Activated T-helper 2 cell treated with anti-CD3 and anti-CD28 coated beads, Interferon-gamma antibody, Interleukin-2, Interleukin-4, amounts not matched to agents 10 μg/mL and 5 μg/mL and 100 μg/mL, durations not matched to agents 14 hours and 24 hours and 36 hours (primary cell): Measurements from ENCODE around the gene CALR3. TPM values are rescaled to one million over a fixed set of nuclear protein-coding genes. Genes with fewer than 3 reads are reported as not detected.
"Not testable (repeated sequence)": the region's sequence is repeated elsewhere in the genome, so short reads cannot be mapped to it uniquely, and the experiment has no call there.

Experiments
- DNase-seq: peaks from one replicate; pipeline ENCODE4 v3.0.0; 2021; ENCODE audit warnings: low spot score
- H3K27ac Mint-ChIP-seq: one replicate; pipeline ENCODE4 v1.8.0; 2021; ENCODE audit warnings: mixed read lengths
- H3K27me3 Mint-ChIP-seq: one replicate; pipeline ENCODE4 v1.8.0; 2021; ENCODE audit warnings: low read depth, mixed read lengths
- H3K36me3 Mint-ChIP-seq: one replicate; pipeline ENCODE4 v1.8.0; 2021; ENCODE audit warnings: low read depth, mixed read lengths
- H3K4me1 Mint-ChIP-seq: one replicate; pipeline ENCODE4 v1.8.0; 2021; ENCODE audit warnings: low read depth, mixed read lengths
- H3K4me3 Mint-ChIP-seq: one replicate; pipeline ENCODE4 v1.8.0; 2021; ENCODE audit warnings: low read depth, mild to moderate bottlenecking, moderate library complexity, mixed read lengths
- H3K9me3 Mint-ChIP-seq: one replicate; pipeline ENCODE4 v1.8.0; 2021; ENCODE audit warnings: mixed read lengths
- intact Hi-C: fragments of 100-400 bp; cut with micrococcal nuclease; formaldehyde crosslinking; loops from one replicate; pipeline ENCODE4 v1.15.1; 2023
- total RNA-seq: library from RNA; stranded (reverse); gene quantifications from 2 replicates; pipeline ENCODE4 v1.2.3, GENCODE V29; 2022

Gene CALR3
- total RNA-seq, 1 donor from 2014 or later: not detected

GRCh38 chr19:16470911-16471811 is 24.8 kb downstream of the CALR3 start:
- Mint-ChIP-seq H3K27ac (no peak overlapping the region), H3K4me3 (peak overlapping the region; percentile 87), H3K27me3 (peaks cover 3% of the 10 kb centered on the region), H3K4me1 (peaks cover 18% of the 10 kb centered on the region), H3K36me3 (peaks cover 13% of the 10 kb centered on the region), H3K9me3 (no peaks in the 10 kb centered on the region)
- peak; percentile 22 for DNase-seq
- intact Hi-C loops: loop anchor here (1.0 kb wide), 1 partner anchor 25 kb away; the partner anchor contains the start of genes C19orf44 and CALR3

- peaks cover 15% of the 10 kb centered on the region for H3K36me3 Mint-ChIP-seq
- peaks cover 3% of the 10 kb centered on the region for H3K27me3 Mint-ChIP-seq
- intact Hi-C loops: no loop called here
- H3K4me1 Mint-ChIP-seq: peaks cover 19% of the 10 kb centered on the region
- no peak overlapping the region for H3K27ac Mint-ChIP-seq
- no peak for DNase-seq
- H3K4me3 Mint-ChIP-seq: peak overlapping the region; percentile 87
- H3K9me3 Mint-ChIP-seq: no peaks in the 10 kb centered on the region
Observed at GRCh38 chr19:16470541-16470910, 25.4 kb downstream of the CALR3 start.

GRCh38 chr19:16467581-16467980 is 28.4 kb downstream of the CALR3 start:
- Mint-ChIP-seq H3K27me3 (no peaks in the 10 kb centered on the region), H3K4me3 (no peak overlapping the region), H3K36me3 (peaks cover 19% of the 10 kb centered on the region), H3K4me1 (peaks cover 25% of the 10 kb centered on the region), H3K9me3 (no peaks in the 10 kb centered on the region), H3K27ac (no peak overlapping the region)
- DNase-seq: no peak
- intact Hi-C loops: no loop called here

GRCh38 chr19:16466802-16467427 is 29.1 kb downstream of the CALR3 start:
- DNase-seq, intact Hi-C loops, H3K27ac Mint-ChIP-seq, H3K9me3 Mint-ChIP-seq, H3K27me3 Mint-ChIP-seq, H3K4me3 Mint-ChIP-seq: not testable (repeated sequence)
- peaks cover 25% of the 10 kb centered on the region for H3K4me1 Mint-ChIP-seq
- peaks cover 19% of the 10 kb centered on the region for H3K36me3 Mint-ChIP-seq

- no peaks in the 10 kb centered on the region for H3K27me3 Mint-ChIP-seq
- no peak overlapping the region for H3K27ac Mint-ChIP-seq
Observed at GRCh38 chr19:16465239-16465638, 30.7 kb downstream of the CALR3 start.

GRCh38 chr19:16463991-16464575 is 31.9 kb downstream of the CALR3 start:
- Mint-ChIP-seq H3K4me1 (peaks cover 17% of the 10 kb centered on the region), H3K36me3 (peaks cover 13% of the 10 kb centered on the region), H3K9me3 (no peaks in the 10 kb centered on the region), H3K27ac (no peak overlapping the region), H3K4me3 (no peak overlapping the region), H3K27me3 (no peaks in the 10 kb centered on the region)
- intact Hi-C loops: no loop called here
- no peak for DNase-seq

More at GRCh38 chr19:16465239-16465638, 30.7 kb downstream of the CALR3 start:
- no peak for DNase-seq
- H3K4me1 Mint-ChIP-seq: peaks cover 21% of the 10 kb centered on the region
- no peak overlapping the region for H3K4me3 Mint-ChIP-seq
- peaks cover 19% of the 10 kb centered on the region for H3K36me3 Mint-ChIP-seq
- H3K9me3 Mint-ChIP-seq: no peaks in the 10 kb centered on the region
- intact Hi-C loops: no loop called here

GRCh38 chr19:16463341-16463990 is 32.5 kb downstream of the CALR3 start:
- Mint-ChIP-seq H3K4me1 (peaks cover 17% of the 10 kb centered on the region), H3K9me3 (no peaks in the 10 kb centered on the region), H3K36me3 (peaks cover 8% of the 10 kb centered on the region), H3K27ac (no peak overlapping the region), H3K27me3 (no peaks in the 10 kb centered on the region), H3K4me3 (no peak overlapping the region)
- intact Hi-C loops: no loop called here
- DNase-seq: no peak

- Mint-ChIP-seq H3K9me3 (no peaks in the 10 kb centered on the region), H3K4me1 (peaks cover 18% of the 10 kb centered on the region), H3K27ac (no peak overlapping the region), H3K4me3 (no peak overlapping the region), H3K27me3 (no peaks in the 10 kb centered on the region), H3K36me3 (peaks cover 8% of the 10 kb centered on the region)
- intact Hi-C loops: no loop called here
- no peak for DNase-seq
Observed at GRCh38 chr19:16462757-16463250, 33.2 kb downstream of the CALR3 start.

GRCh38 chr19:16461630-16462051 is 34.3 kb downstream of the CALR3 start:
- Mint-ChIP-seq H3K36me3 (peaks cover 8% of the 10 kb centered on the region), H3K4me1 (peaks cover 25% of the 10 kb centered on the region), H3K4me3 (no peak overlapping the region), H3K27ac (no peak overlapping the region), H3K27me3 (no peaks in the 10 kb centered on the region), H3K9me3 (no peaks in the 10 kb centered on the region)
- no peak for DNase-seq
- intact Hi-C loops: no loop called here

- Mint-ChIP-seq H3K27me3 (no peaks in the 10 kb centered on the region), H3K4me3 (no peak overlapping the region), H3K4me1 (peaks cover 23% of the 10 kb centered on the region), H3K36me3 (peaks cover 5% of the 10 kb centered on the region), H3K27ac (no peak overlapping the region), H3K9me3 (no peaks in the 10 kb centered on the region)
- intact Hi-C loops: no loop called here
- no peak for DNase-seq
Observed at GRCh38 chr19:16460454-16460853, 35.5 kb downstream of the CALR3 start.

- H3K4me1 Mint-ChIP-seq: peaks cover 23% of the 10 kb centered on the region
- H3K27me3 Mint-ChIP-seq: no peaks in the 10 kb centered on the region
- H3K27ac Mint-ChIP-seq: no peak overlapping the region
- H3K9me3 Mint-ChIP-seq: no peaks in the 10 kb centered on the region
- DNase-seq: no peak
- peaks cover 5% of the 10 kb centered on the region for H3K36me3 Mint-ChIP-seq
- H3K4me3 Mint-ChIP-seq: no peak overlapping the region
- intact Hi-C loops: no loop called here
Observed at GRCh38 chr19:16459680-16460079, 36.3 kb downstream of the CALR3 start.
